Panc1 (cell line): ENCODE data around the gene METTL4. TPM values are rescaled to one million over a fixed set of nuclear protein-coding genes. Genes with fewer than 3 reads are reported as not detected.
"Not testable (repeated sequence)": the region's sequence is repeated elsewhere in the genome, so short reads cannot be mapped to it uniquely, and the experiment has no call there.

Source experiments
- ATAC-seq: fragments of 200-7000 bp; cut with Tn5 transposase; 2 replicates; pipeline ENCODE4 v1.9.1; 2020; ENCODE audit warnings: mild to moderate bottlenecking, moderate library complexity
- BruUV-seq: library from RNA; stranded (reverse); fragments of 400-500 nt; replicated peaks from 2 replicates; lab custom pipeline; 2021; lab: Mats Ljungman, UMichigan
- CTCF ChIA-PET: fragments of 300-600 bp; sonication (Branson Sonifier 250); formaldehyde crosslinking; loops from one replicate; lab custom pipeline; 2022; ENCODE audit warnings: antibody characterized with exemption; lab: Charles Lee
- POLR2A ChIA-PET: fragments of 300-600 bp; sonication (Branson Sonifier 250); formaldehyde crosslinking; loops from one replicate; lab custom pipeline; 2022; ENCODE audit warnings: antibody characterized with exemption; lab: Charles Lee
- DNase-seq: peaks from one replicate; pipeline ENCODE4 v3.0.0-alpha.2; 2010; ENCODE audit warnings: low read depth, low spot score
- H3K27ac ChIP-seq: 2 replicates; pipeline ENCODE4 v1.5.1; 2011; ENCODE audit warnings: mild to moderate bottlenecking, low read length, inconsistent platforms
- H3K27me3 ChIP-seq: fragments of 200-500 bp; sonication (Bioruptor generic); 2 replicates; pipeline ENCODE4 v1.6.0; 2014; ENCODE audit warnings: low read length, inconsistent platforms; ENCODE audit not compliant: control insufficient read depth, insufficient read depth
- H3K36me3 ChIP-seq: fragments of 200-500 bp; sonication (Bioruptor generic); 2 replicates; pipeline ENCODE4 v1.5.1; 2014; ENCODE audit warnings: inconsistent platforms, mild to moderate bottlenecking, low read length, moderate library complexity; ENCODE audit not compliant: control insufficient read depth, insufficient read depth
- H3K4me1 ChIP-seq: 2 replicates; pipeline ENCODE4 v1.5.1; 2011; ENCODE audit warnings: inconsistent platforms, mild to moderate bottlenecking, low read length, moderate library complexity; ENCODE audit not compliant: control insufficient read depth, insufficient read depth
- H3K4me3 ChIP-seq, 2 experiments: 2 replicates each; pipeline ENCODE4 v1.5.1; 2011 to 2012; ENCODE audit warnings: low read depth in 2 of 2, low read length in 2 of 2, mild to moderate bottlenecking in 2 of 2, inconsistent platforms in 1 of 2, moderate library complexity in 1 of 2
- H3K9me3 ChIP-seq: fragments of 200-500 bp; sonication (Bioruptor generic); 2 replicates; pipeline ENCODE4 v1.5.1; 2014; ENCODE audit warnings: low read depth, mild to moderate bottlenecking, inconsistent platforms, low read length, moderate library complexity; ENCODE audit not compliant: control insufficient read depth, insufficient read depth
- POLR2AphosphoS5 ChIP-seq: IDR thresholded peaks from 2 replicates; pipeline ENCODE4 v1.6.1; 2012; ENCODE audit warnings: mild to moderate bottlenecking, low read depth, low read length, moderate library complexity
- SIN3A ChIP-seq: IDR thresholded peaks from 2 replicates; pipeline ENCODE4 v1.6.1; 2012; ENCODE audit warnings: low read depth, mild to moderate bottlenecking, low read length, moderate library complexity, borderline replicate concordance; ENCODE audit not compliant: insufficient read depth
- TCF7L2 ChIP-seq: IDR thresholded peaks from 2 replicates; pipeline ENCODE4 v1.6.1; 2011; ENCODE audit warnings: mild to moderate bottlenecking, low read depth, low read length, inconsistent platforms
- in situ Hi-C: cut with HindIII; loops from 2 replicates; pipeline ENCODE4 v1.10.0; 2016; ENCODE audit warnings: low sequenced_read_pairs, low pct_unique_long_range_greater_than_20kb
- intact Hi-C: fragments of 100-400 bp; cut with micrococcal nuclease; formaldehyde crosslinking; loops from one replicate; pipeline ENCODE4 v1.10.0; 2022; ENCODE audit not compliant: unreplicated experiment
- total RNA-seq: library from RNA; stranded (reverse); gene quantifications from one replicate; pipeline ENCODE4 v1.2.1, GENCODE V29; 2021; ENCODE audit not compliant: unreplicated experiment
- TF ChIP-seq, protein P1 (sequence below), 2 experiments: IDR thresholded peaks; 2 replicates each; pipeline ENCODE4 v1.6.1; 2011 to 2012; ENCODE audit warnings: low read depth in 2 of 2, control low read depth in 1 of 2, low read length in 1 of 2, mild to moderate bottlenecking in 1 of 2, moderate library complexity in 1 of 2; ENCODE audit not compliant: insufficient read depth in 1 of 2
- TF ChIP-seq, protein P2 (sequence below): fragments of 450-650 bp; IDR thresholded peaks from 2 replicates; pipeline ENCODE4 v1.5.1; 2017; ENCODE audit warnings: mild to moderate bottlenecking

The METTL4 gene
- total RNA-seq, 1 experiment from 2014 or later: 9.6 TPM

DNA sequence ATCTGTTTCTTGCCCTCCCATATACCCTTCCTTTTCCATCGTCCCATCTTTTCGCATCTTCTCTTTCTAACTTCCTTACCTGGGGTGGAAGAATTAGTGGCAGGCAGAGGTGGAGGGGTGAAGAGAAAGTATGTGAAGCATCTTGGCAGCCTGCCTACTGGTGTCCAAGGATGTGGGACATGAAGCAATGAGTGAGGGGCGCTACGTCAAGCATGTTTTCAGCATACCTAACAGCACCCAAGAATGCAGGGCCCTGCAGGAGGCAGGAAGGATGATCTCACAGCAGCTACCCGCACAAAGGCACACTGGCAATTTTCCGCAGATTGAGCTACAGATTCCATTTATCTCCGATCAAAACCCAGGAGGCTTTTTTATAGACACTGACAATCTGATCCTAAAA, 42.2 kb downstream of the METTL4 start:
- Histone ChIP-seq H3K36me3 (no peaks in the 10 kb centered on the region), H3K27ac (no peak overlapping the region), H3K4me1 (no peaks in the 10 kb centered on the region), H3K4me3 (no peak overlapping the region), H3K9me3 (no peaks in the 10 kb centered on the region), H3K27me3 (no peaks in the 10 kb centered on the region)
- ChIA-PET POLR2A (no interaction called here), CTCF (no interaction called here)
- DNase-seq: no peak
- intact Hi-C loops: no loop called here
- BruUV-seq: no TSS peak
- no peak for ATAC-seq
- TF ChIP-seq TCF7L2 (no peak), SIN3A (no peak)
- TF ChIP-seq, protein P1, sequence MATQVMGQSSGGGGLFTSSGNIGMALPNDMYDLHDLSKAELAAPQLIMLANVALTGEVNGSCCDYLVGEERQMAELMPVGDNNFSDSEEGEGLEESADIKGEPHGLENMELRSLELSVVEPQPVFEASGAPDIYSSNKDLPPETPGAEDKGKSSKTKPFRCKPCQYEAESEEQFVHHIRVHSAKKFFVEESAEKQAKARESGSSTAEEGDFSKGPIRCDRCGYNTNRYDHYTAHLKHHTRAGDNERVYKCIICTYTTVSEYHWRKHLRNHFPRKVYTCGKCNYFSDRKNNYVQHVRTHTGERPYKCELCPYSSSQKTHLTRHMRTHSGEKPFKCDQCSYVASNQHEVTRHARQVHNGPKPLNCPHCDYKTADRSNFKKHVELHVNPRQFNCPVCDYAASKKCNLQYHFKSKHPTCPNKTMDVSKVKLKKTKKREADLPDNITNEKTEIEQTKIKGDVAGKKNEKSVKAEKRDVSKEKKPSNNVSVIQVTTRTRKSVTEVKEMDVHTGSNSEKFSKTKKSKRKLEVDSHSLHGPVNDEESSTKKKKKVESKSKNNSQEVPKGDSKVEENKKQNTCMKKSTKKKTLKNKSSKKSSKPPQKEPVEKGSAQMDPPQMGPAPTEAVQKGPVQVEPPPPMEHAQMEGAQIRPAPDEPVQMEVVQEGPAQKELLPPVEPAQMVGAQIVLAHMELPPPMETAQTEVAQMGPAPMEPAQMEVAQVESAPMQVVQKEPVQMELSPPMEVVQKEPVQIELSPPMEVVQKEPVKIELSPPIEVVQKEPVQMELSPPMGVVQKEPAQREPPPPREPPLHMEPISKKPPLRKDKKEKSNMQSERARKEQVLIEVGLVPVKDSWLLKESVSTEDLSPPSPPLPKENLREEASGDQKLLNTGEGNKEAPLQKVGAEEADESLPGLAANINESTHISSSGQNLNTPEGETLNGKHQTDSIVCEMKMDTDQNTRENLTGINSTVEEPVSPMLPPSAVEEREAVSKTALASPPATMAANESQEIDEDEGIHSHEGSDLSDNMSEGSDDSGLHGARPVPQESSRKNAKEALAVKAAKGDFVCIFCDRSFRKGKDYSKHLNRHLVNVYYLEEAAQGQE (IDR thresholded peaks at IDR 0.05; ENCODE audit: insufficient read depth in 1 of 2, low read depth in 2 of 2, low read length in 1 of 2): no peak
- in situ Hi-C loops: no loop called here

DNA sequence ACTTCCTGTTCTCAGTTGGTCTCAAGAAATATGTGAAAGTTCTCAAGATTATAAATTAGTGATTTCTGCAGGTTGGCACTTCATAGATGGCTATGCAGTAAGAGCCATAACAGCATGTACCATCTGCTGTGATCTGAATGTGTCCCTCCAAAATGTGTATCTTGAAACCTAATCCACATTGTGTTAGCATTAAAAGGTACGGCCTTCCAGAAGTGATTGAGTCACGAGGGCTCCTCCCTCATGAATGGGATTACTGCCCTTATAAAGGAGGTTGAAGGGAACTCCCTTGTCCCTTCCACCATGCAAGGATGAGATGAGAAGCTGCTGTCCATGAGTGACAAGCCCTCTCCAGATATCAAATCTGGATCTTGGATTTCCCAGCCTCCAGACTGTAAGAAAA, 45.0 kb downstream of the METTL4 start:
- H3K4me1 ChIP-seq: no peaks in the 10 kb centered on the region
- H3K4me3 ChIP-seq: no peak overlapping the region
- no peaks in the 10 kb centered on the region for H3K9me3 ChIP-seq
- intact Hi-C loops: no loop called here
- no peaks in the 10 kb centered on the region for H3K36me3 ChIP-seq
- POLR2A ChIA-PET: no interaction called here
- CTCF ChIA-PET: no interaction called here
- H3K27me3 ChIP-seq: no peaks in the 10 kb centered on the region
- DNase-seq (no peak), ATAC-seq (no peak)
- in situ Hi-C loops: no loop called here
- no peak for TF ChIP-seq SIN3A
- TF ChIP-seq POLR2AphosphoS5: no peak
- TF ChIP-seq, protein P2, sequence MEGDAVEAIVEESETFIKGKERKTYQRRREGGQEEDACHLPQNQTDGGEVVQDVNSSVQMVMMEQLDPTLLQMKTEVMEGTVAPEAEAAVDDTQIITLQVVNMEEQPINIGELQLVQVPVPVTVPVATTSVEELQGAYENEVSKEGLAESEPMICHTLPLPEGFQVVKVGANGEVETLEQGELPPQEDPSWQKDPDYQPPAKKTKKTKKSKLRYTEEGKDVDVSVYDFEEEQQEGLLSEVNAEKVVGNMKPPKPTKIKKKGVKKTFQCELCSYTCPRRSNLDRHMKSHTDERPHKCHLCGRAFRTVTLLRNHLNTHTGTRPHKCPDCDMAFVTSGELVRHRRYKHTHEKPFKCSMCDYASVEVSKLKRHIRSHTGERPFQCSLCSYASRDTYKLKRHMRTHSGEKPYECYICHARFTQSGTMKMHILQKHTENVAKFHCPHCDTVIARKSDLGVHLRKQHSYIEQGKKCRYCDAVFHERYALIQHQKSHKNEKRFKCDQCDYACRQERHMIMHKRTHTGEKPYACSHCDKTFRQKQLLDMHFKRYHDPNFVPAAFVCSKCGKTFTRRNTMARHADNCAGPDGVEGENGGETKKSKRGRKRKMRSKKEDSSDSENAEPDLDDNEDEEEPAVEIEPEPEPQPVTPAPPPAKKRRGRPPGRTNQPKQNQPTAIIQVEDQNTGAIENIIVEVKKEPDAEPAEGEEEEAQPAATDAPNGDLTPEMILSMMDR: no peak
- no peak for TF ChIP-seq TCF7L2
- TF ChIP-seq, protein P1 (IDR thresholded peaks at IDR 0.05; ENCODE audit: insufficient read depth in 1 of 2, low read depth in 2 of 2, low read length in 1 of 2): no peak
- no TSS peak for BruUV-seq
- no peak overlapping the region for H3K27ac ChIP-seq

DNA sequence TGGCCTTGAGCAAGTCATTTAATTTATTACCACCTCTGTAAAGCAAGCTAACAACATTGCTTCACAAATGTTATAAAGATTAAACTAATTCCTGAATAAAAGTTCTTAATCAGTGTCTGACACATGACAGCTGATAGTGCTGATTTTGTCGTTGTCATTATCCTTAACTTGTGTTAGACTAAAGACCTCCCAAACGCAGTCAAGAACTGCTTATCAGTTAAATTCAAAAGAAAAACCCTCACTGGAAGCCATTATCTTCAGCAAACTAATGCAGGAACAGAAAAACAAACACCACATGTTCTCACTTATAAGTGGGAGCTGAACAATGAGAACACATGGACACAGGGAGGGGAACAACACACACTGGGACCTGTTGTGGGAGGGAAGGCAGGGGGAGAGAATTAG, 46.5 kb downstream of the METTL4 start:
- intact Hi-C loops, DNase-seq, H3K9me3 ChIP-seq, H3K4me3 ChIP-seq, H3K27ac ChIP-seq, in situ Hi-C loops, BruUV-seq, H3K27me3 ChIP-seq, POLR2A ChIA-PET, H3K4me1 ChIP-seq, H3K36me3 ChIP-seq, ATAC-seq: not testable (repeated sequence)
- CTCF ChIA-PET: interaction anchor here (0.6 kb wide), 1 partner anchor 23 kb away, joined by 3 read pairs; no protein-coding TSS in a partner anchor
